ENCODE results near the gene TNRC6C.
A peak's percentile ranks its signal among the peaks of the same experiment; 100 is the strongest.
"Not testable (repeated sequence)": the region's sequence is repeated elsewhere in the genome, so short reads cannot be mapped to it uniquely, and the experiment has no call there.

Gene TNRC6C

GRCh38 chr17:78114831-78115723, 156.6 kb downstream of the TNRC6C start:
- no peak for DNase-seq (ENCODE audit: extremely low read depth, low read depth)
- TF ChIP-seq CTCF (IDR thresholded peaks at IDR 0.05; ENCODE audit: low read depth, low read length), result no peak

- DNase-seq (ENCODE audit: extremely low read depth, low read depth), result not testable (repeated sequence)
Observed at GRCh38 chr17:78115803-78116202, 157.3 kb downstream of the TNRC6C start.

GRCh38 chr17:78116411-78116810, 157.9 kb downstream of the TNRC6C start:
- no peak for TF ChIP-seq CTCF (IDR thresholded peaks at IDR 0.05; ENCODE audit: low read depth, low read length)
- DNase-seq (ENCODE audit: extremely low read depth, low read depth), result no peak

- no peak for DNase-seq (ENCODE audit: extremely low read depth, low read depth)
- TF ChIP-seq CTCF (IDR thresholded peaks at IDR 0.05; ENCODE audit: low read depth, low read length), result peak; percentile 5
Observed at GRCh38 chr17:78117027-78117981, 158.8 kb downstream of the TNRC6C start.

- no peak for DNase-seq (ENCODE audit: extremely low read depth, low read depth)
- no peak for TF ChIP-seq CTCF (IDR thresholded peaks at IDR 0.05; ENCODE audit: low read depth, low read length)
Observed at GRCh38 chr17:78118801-78119241, 160.3 kb downstream of the TNRC6C start.

GRCh38 chr17:78120537-78120936, 162.0 kb downstream of the TNRC6C start:
- TF ChIP-seq CTCF (IDR thresholded peaks at IDR 0.05; ENCODE audit: low read depth, low read length), result no peak
- no peak for DNase-seq (ENCODE audit: extremely low read depth, low read depth)

- no peak for TF ChIP-seq CTCF (IDR thresholded peaks at IDR 0.05; ENCODE audit: low read depth, low read length)
- no peak for DNase-seq (ENCODE audit: extremely low read depth, low read depth)
Observed at GRCh38 chr17:78120971-78121800, 162.7 kb downstream of the TNRC6C start.
